Pons (tissue), 1 donor: Measurements from ENCODE around the gene ACOD1.
"Not testable (repeated sequence)": the region's sequence is repeated elsewhere in the genome, so short reads cannot be mapped to it uniquely, and the experiment has no call there.

Source experiments
- DNase-seq: peaks from one replicate; pipeline ENCODE4 v3.0.0-alpha.2; 2016; ENCODE audit warnings: low spot score

Gene ACOD1

GRCh38 chr13:76948149-76948548 is at the start of gene ACOD1:
Gene ACOD1, plus strand, starts transcription at chr13:76948511. Its CDS starts 48 bp downstream, at chr13:76948559.
- DNase-seq = no peak

DNA sequence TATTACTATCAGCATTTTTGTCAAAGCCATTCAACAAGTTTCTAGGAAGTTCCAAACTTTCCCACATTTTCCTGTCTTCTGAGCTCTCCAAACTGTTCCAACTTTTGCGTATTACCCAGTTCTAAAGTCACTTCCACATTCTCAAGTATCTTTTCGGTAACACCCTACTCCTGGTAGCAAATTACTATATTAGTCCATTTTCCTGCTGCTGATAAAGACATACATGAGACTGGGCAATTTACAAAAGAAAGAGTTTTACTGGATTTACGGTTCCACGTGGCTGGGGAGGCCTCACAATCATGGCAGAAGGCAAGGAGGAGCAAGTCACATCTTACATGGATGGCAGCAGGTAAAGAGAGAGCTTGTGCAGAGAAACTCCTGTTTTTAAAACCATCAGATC is 49.2 kb upstream of the ACOD1 start:
- not testable (repeated sequence) for DNase-seq

- peak; percentile 82 for DNase-seq
These were observed 44.7 kb upstream of the ACOD1 start for GRCh38 chr13:76903544-76904162.

DNA sequence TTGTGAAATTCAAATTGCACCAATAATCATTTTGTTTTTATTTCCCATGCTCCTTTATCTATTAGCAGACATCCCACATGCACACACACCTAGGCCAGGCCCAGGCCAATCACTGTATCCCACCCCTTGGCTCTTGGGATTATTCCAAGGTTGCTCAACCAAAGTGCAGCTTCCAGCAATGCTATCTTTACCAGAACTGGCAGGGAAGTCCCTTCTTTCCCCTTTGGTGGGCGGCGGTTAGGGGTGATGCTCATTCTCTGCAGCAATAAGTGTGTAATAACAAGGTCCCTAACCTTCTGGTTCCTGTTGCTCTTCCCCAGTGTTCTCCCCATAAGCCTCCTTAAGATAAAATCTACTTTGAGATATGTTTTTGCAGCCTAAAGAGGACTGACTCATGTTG is 43.8 kb upstream of the ACOD1 start:
- no peak for DNase-seq

DNA sequence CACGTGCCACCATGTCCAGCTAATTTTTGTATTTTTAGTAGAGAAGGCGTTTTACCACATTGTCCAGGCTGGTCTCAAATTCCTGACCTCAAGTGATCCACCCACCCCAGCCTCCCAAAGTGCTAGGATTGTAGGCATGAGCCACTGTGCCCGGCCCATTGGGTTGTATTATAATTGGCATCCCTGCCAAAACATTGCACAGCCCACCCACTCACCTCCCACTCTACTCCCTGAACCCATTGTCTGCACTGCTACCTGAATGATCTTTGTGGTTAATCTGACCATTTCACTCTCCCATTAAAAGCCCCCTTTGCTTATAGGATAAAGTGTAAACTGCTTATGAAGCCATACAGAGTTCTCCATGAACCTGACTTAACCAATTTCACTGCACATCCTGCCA is 35.8 kb upstream of the ACOD1 start:
- no peak for DNase-seq

DNA sequence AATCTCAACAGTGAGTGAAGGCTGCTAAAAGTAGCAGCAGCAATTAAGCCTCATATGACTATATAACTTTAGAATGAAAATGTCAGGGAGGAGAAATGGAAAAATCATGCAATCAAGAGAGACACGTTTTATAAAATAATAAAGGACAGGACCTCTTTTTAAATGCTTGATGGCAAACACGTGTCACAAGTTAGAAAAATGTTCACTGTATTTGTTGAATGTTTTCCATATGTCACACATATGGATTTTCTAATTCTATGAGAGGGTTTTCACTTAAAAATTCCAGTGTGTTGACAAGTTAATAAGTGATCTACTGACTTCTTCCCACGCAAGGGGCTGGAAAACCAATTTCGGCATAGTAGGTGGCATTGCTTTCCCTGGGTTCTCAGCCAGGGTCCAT is 34.4 kb upstream of the ACOD1 start:
- DNase-seq = no peak

- DNase-seq = no peak
These were observed 31.2 kb upstream of the ACOD1 start for GRCh38 chr13:76917095-76917494.

DNA sequence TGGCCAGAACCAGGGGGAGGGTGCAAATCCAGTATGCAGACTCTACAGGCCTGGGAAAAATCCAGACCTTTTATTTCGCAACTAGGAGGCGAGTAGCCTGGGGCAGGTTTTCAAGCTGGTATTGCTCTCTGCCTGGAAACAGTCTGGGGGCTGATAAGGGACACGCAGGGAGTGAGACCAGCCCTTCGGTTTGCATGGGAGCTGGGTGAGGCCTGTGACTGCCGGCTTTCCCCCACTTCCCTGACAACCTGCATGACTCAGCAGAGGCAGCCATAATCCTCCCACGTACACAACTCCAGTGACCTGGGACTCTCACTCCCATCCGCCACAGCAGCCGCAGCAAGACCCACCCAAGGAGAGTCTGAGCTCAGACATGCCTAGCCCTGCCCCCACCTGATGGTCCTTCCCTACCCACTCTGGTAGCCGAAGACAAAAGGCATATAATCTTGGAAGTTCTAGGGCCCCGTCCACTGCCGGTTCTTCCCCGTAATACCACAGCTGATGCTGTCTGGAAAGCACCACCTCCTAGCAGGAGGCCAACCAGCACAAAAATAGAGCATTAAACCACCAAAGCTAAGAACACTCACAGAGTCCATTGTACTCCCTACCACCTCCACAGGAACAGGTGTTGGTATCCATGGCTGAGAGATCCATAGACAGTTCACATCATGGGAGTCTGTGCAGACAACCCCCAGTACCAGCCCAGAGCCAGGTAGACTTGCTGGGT is 30.4 kb upstream of the ACOD1 start:
- not testable (repeated sequence) for DNase-seq

DNA sequence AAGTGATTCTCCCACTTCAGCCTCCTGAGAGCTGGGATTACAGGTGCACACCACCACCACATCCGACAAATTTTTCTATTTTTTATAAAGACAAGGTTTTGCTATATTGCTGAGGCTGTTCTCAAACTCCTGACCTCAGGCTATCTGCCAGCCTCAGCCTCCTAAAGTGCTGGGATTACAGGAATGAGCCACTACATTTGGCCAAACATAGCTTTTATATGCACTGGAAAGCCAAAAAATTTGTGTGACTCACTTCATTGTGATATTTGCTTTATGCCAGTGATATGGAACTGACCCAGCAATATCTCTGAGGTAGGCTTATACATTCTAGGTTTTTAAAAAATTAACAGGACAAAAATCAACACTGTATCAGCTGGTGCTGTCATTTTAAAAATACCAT is 26.8 kb upstream of the ACOD1 start:
- DNase-seq = no peak

DNA sequence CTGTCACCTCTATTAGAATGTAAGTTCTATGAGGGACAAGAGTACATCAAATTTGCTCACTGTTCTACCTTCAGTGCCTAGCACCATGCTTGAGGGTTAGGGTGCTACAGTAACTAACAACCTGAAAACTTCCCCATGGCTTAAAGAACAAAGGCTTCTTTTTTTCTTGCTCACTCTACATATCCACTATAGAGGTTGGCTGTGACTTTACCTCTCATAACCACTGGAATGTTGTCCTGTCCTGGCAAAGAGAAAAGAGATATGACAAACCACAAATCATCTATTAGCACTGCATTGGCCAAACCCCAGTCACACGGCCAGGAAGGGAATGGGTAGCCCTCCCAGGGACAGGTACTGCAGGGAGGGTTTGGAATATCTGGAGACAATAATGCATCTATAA is 23.2 kb upstream of the ACOD1 start:
- no peak for DNase-seq

- DNase-seq = no peak
These were observed 20.4 kb upstream of the ACOD1 start for GRCh38 chr13:76927955-76928354.

- no peak for DNase-seq
These were observed 19.9 kb upstream of the ACOD1 start for GRCh38 chr13:76928456-76928855.

- no peak for DNase-seq
These were observed 19.0 kb upstream of the ACOD1 start for GRCh38 chr13:76929320-76929719.

- DNase-seq = no peak
These were observed 18.4 kb upstream of the ACOD1 start for GRCh38 chr13:76929851-76930374.

GRCh38 chr13:76932076-76932475 is 16.2 kb upstream of the ACOD1 start:
- no peak for DNase-seq

GRCh38 chr13:76934671-76935070 is 13.6 kb upstream of the ACOD1 start:
- DNase-seq = no peak

DNA sequence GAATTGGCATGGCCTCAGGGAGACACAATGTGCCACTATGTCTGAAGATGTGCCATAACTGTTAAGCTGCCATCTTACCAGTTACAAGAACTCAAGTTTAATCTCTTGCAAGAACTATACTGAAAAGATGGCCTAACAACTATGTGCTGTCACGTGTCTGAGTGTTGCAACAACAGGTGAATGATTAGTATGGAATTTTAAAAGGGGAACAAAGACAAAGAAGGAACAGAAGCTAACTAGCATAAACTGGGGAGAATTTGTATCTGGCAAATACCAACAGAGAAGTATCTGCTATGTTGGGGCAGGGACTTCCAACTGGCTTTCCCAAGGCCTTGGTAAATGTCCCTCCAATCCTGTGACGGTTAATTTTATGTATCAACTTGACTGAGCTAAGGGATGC is 11.5 kb upstream of the ACOD1 start:
- DNase-seq = no peak

GRCh38 chr13:76937281-76937820 is 11.0 kb upstream of the ACOD1 start:
- DNase-seq = no peak

DNA sequence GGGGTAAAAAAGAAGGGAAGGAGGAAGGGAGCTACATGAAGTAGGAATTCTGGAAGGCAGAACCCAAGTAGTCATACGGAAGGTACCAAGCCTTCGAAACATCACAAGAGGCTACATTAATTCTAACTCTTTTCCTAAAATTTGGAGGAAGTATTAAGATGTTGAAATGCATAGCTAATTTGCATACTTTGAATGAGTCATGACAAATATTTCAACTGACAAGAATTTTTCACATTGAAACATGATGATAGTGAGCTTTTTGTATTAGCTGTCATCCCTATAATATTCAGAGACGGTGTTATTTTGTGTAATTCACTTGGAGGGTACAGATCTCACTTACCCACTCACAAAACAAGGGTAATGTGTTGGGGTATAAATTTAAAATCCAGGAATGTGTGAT is 9.1 kb upstream of the ACOD1 start:
- no peak for DNase-seq

DNA sequence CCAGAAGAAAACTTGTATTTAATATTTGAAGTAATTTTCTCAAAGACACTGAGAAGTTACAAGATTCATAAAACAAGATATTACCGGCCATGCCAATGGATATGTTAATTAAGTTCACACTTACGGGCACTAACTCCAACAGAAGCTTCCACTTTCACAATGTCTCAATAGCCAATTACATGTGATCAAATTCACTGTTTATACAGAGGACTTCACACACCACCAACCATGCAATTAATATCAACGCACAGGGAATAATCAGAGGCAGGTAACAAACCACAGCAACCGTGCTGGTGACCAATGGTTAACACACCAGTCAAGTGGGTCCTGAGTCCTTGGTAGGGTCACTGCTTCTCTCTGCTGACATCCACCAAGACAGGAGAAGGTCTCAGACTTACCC is 5.9 kb upstream of the ACOD1 start:
- no peak for DNase-seq

GRCh38 chr13:76943646-76944045 is 4.7 kb upstream of the ACOD1 start:
- no peak for DNase-seq

- DNase-seq = no peak
These were observed 3.9 kb upstream of the ACOD1 start for GRCh38 chr13:76944456-76944855.

GRCh38 chr13:76950101-76950500 is 1.8 kb downstream of the ACOD1 start:
- no peak for DNase-seq
